SK-N-SH (cell line): ENCODE results near the gene LRRC32. TPM values are rescaled to one million over a fixed set of nuclear protein-coding genes. Genes with fewer than 3 reads are reported as not detected.

Source experiments
- CTCF ChIA-PET: fragments of 300-600, 350-600 bp; formaldehyde crosslinking; extraction: SDS; loops from one replicate; lab custom pipeline; 2021; lab: Yijun Ruan, JAX
- POLR2A ChIA-PET: fragments of 350-600 bp; sonication (Branson Sonifier 250); formaldehyde crosslinking; extraction: SDS; loops from one replicate; lab custom pipeline; 2020; ENCODE audit warnings: antibody characterized with exemption, inconsistent platforms; lab: Yijun Ruan, JAX
- DNase-seq: peaks from one replicate; pipeline ENCODE4 v3.0.0; 2012
- H2AFZ ChIP-seq: fragments of 200-600 bp; sonication (generic); 2 replicates; pipeline ENCODE4 v1.8.1; 2016; ENCODE audit warnings: antibody characterized with exemption, mild to moderate bottlenecking, low read depth
- H3F3A ChIP-seq: fragments of 200-600 bp; sonication (generic); replicated peaks from 2 replicates; pipeline ENCODE3; 2016; ENCODE audit warnings: antibody characterized with exemption, mild to moderate bottlenecking; ENCODE audit not compliant: insufficient read depth
- H3K27ac ChIP-seq, 2 experiments: fragments of 200-500 bp in 1 of 2; fragments of 200-600 bp in 1 of 2; sonication (Bioruptor generic) in 1 of 2; sonication (generic), shearing (Covaris generic) in 1 of 2; 2 replicates each; pipeline versions ENCODE4 v1.5.1 to v1.6.1; 2014 to 2016; ENCODE audit warnings: low read depth in 2 of 2, inconsistent platforms in 1 of 2, low read length in 1 of 2, mild to moderate bottlenecking in 1 of 2, mixed read lengths in 1 of 2
- H3K27me3 ChIP-seq: fragments of 200-600 bp; sonication (generic), shearing (Covaris generic); 2 replicates; pipeline ENCODE4 v1.6.1; 2016; ENCODE audit warnings: mixed run types; ENCODE audit not compliant: insufficient read depth
- H3K36me3 ChIP-seq, 2 experiments: fragments of 200-500 bp in 1 of 2; fragments of 200-600 bp in 1 of 2; sonication (Bioruptor generic) in 1 of 2; sonication (generic) in 1 of 2; replicated peaks in 1 of 2; 2 replicates each; pipeline versions ENCODE3 to v1.5.1; 2014 to 2016; ENCODE audit warnings: low read length in 1 of 2, mild to moderate bottlenecking in 1 of 2; ENCODE audit not compliant: insufficient read depth in 2 of 2, control insufficient read depth in 1 of 2
- H3K4me1 ChIP-seq, 2 experiments: fragments of 200-500 bp in 1 of 2; fragments of 200-600 bp in 1 of 2; sonication (Bioruptor generic) in 1 of 2; sonication (generic), shearing (Covaris generic) in 1 of 2; 2 replicates each; pipeline versions ENCODE4 v1.5.1 to v1.6.1; 2014 to 2016; ENCODE audit warnings: low read depth in 1 of 2, low read length in 1 of 2, mixed run types in 1 of 2; ENCODE audit not compliant: insufficient read depth in 2 of 2, control insufficient read depth in 1 of 2
- H3K4me2 ChIP-seq: fragments of 200-600 bp; sonication (generic), shearing (Covaris generic); 2 replicates; pipeline ENCODE4 v1.6.1; 2017; ENCODE audit warnings: mixed run types
- H3K4me3 ChIP-seq, 2 experiments: fragments of 200-500 bp in 1 of 2; fragments of 200-600 bp in 1 of 2; sonication (Bioruptor generic) in 1 of 2; sonication (generic), shearing (Covaris generic) in 1 of 2; 2 replicates each; pipeline versions ENCODE4 v1.5.1 to v1.8.1; 2014 to 2016; ENCODE audit warnings: low read depth in 2 of 2, inconsistent platforms in 1 of 2, low read length in 1 of 2, mild to moderate bottlenecking in 1 of 2, mixed read lengths in 1 of 2, moderate library complexity in 1 of 2
- H3K79me2 ChIP-seq: fragments of 200-600 bp; sonication (generic); 2 replicates; pipeline ENCODE4 v1.8.1; 2017; ENCODE audit warnings: mild to moderate bottlenecking; ENCODE audit not compliant: insufficient read depth
- H3K9ac ChIP-seq: fragments of 200-600 bp; sonication (generic); 2 replicates; pipeline ENCODE4 v1.6.1; 2017; ENCODE audit warnings: mixed run types
- H3K9me2 ChIP-seq: fragments of 200-600 bp; sonication (generic); 2 replicates; pipeline ENCODE4 v1.6.1; 2017; ENCODE audit warnings: mixed run types
- H3K9me3 ChIP-seq: fragments of 200-600 bp; sonication (generic); 2 replicates; pipeline ENCODE4 v1.6.1; 2017; ENCODE audit warnings: mixed run types, mild to moderate bottlenecking, moderate library complexity
- H4K20me1 ChIP-seq: fragments of 200-600 bp; sonication (generic); 2 replicates; pipeline ENCODE4 v1.6.1; 2017; ENCODE audit warnings: mild to moderate bottlenecking, mixed run types; ENCODE audit not compliant: insufficient read depth
- CHD2 ChIP-seq: fragments of 150-350 bp; IDR thresholded peaks from 2 replicates; pipeline ENCODE4 v1.6.1; 2018; ENCODE audit warnings: low read length; ENCODE audit not compliant: partially characterized antibody
- EP300 ChIP-seq, 2 experiments: IDR thresholded peaks; 2 replicates each; pipeline versions ENCODE4 v1.4.0 to v1.6.1; 2012; ENCODE audit warnings: borderline replicate concordance in 1 of 2, low read depth in 1 of 2, low read length in 1 of 2
- FOSL2 ChIP-seq: IDR thresholded peaks from 2 replicates; pipeline ENCODE4 v1.4.0; 2012; ENCODE audit warnings: low read depth, mild to moderate bottlenecking, moderate library complexity, borderline replicate concordance
- GATA2 ChIP-seq: sonication (generic); formaldehyde crosslinking; IDR thresholded peaks from 2 replicates; pipeline ENCODE4 v1.5.0; 2020; ENCODE audit warnings: mild to moderate bottlenecking, missing genetic modification reagents
- JUND ChIP-seq: IDR thresholded peaks from 2 replicates; pipeline ENCODE4 v1.4.0; 2012
- MXI1 ChIP-seq: IDR thresholded peaks from 2 replicates; pipeline ENCODE4 v1.6.1; 2012; ENCODE audit warnings: mild to moderate bottlenecking, low read depth, low read length, improper control_type of control experiment
- NFIC ChIP-seq: IDR thresholded peaks from 2 replicates; pipeline ENCODE4 v1.4.0; 2012; ENCODE audit warnings: borderline replicate concordance
- RAD21 ChIP-seq: IDR thresholded peaks from 2 replicates; pipeline ENCODE4 v1.6.1; 2012; ENCODE audit warnings: mild to moderate bottlenecking, low read length
- RFX5 ChIP-seq: IDR thresholded peaks from 2 replicates; pipeline ENCODE4 v1.6.1; 2012; ENCODE audit warnings: mild to moderate bottlenecking, improper control_type of control experiment, low read length
- SIN3A ChIP-seq: IDR thresholded peaks from 2 replicates; pipeline ENCODE4 v1.6.1; 2012; ENCODE audit warnings: low read depth, mild to moderate bottlenecking, low read length, moderate library complexity, borderline replicate concordance
- TAF1 ChIP-seq: IDR thresholded peaks from 2 replicates; pipeline ENCODE4 v1.6.1; 2012; ENCODE audit warnings: low read depth, mild to moderate bottlenecking, low read length, moderate library complexity, borderline replicate concordance
- TEAD4 ChIP-seq: IDR thresholded peaks from 2 replicates; pipeline ENCODE4 v1.4.0; 2012; ENCODE audit warnings: mild to moderate bottlenecking, borderline replicate concordance; ENCODE audit not compliant: insufficient read depth
- whole genome bisulfite sequencing: methylation state at CpG from one replicate; pipeline ENCODE4 v1.1.6; 2017; ENCODE audit warnings: low lambda C conversion rate; 5-methylcytosine and 5-hydroxymethylcytosine counted together
- polyA plus RNA-seq, 3 experiments: library from polyadenylated mRNA; depleted of rRNA; stranded (reverse); fragments of >200 nt; gene quantifications; 2 replicates each; pipeline ENCODE4 v1.2.3, GENCODE V29; 2012
- TF ChIP-seq, protein P1 (sequence below): IDR thresholded peaks from 2 replicates; pipeline ENCODE4 v1.6.1; 2012; ENCODE audit warnings: mild to moderate bottlenecking, low read depth, low read length, moderate library complexity
- TF ChIP-seq, protein P2 (sequence below): fragments of 150-350 bp; IDR thresholded peaks from 2 replicates; pipeline ENCODE4 v1.6.1; 2016; ENCODE audit warnings: mild to moderate bottlenecking, low read depth, low read length

Gene LRRC32
- polyA plus RNA-seq, 1 of the 3 experiments (the other 2 are of a cell fraction): 0.43 TPM

DNA sequence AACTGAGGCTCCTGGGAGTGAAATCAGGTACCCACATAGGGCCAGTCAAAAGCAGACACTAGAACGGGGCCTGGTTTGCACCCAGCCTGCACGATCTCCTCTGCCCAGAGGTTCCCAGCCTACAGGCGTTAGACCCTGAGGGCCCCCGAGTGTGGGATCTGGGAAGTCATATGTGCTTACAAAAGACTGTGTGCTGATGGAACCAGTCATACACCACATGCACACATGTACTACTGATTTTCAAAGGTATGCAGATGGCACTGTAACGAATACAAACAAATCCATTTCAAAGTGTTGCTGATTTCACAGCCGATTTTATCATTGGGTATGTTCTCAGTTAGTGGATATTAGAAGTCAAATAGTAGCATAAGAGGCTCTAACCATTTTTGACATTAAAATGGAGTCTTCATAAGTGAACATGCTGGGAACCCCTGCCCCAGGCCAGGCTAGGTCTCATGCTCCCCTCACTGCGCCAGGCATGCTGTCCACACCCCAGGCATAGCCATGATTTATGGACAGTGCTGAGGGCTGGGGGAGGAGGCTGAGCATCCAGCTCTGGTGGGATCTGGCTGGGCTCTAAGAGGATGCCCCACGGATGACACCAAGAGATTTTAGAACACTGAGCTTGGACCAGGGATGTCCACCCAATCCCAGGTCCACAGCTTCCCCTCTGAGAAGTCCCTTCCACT, 38.6 kb upstream of the LRRC32 start:
- ChIA-PET CTCF (interaction anchor here (2.0 to 2.1 kb wide), 2 partner anchors 12 to 209 kb away, joined by 5 to 11 read pairs; no protein-coding TSS in a partner anchor), POLR2A (no interaction called here)
- no peak overlapping the region for H3K4me3 ChIP-seq
- no peaks in the 10 kb centered on the region for H3F3A ChIP-seq
- TF ChIP-seq, protein P1, sequence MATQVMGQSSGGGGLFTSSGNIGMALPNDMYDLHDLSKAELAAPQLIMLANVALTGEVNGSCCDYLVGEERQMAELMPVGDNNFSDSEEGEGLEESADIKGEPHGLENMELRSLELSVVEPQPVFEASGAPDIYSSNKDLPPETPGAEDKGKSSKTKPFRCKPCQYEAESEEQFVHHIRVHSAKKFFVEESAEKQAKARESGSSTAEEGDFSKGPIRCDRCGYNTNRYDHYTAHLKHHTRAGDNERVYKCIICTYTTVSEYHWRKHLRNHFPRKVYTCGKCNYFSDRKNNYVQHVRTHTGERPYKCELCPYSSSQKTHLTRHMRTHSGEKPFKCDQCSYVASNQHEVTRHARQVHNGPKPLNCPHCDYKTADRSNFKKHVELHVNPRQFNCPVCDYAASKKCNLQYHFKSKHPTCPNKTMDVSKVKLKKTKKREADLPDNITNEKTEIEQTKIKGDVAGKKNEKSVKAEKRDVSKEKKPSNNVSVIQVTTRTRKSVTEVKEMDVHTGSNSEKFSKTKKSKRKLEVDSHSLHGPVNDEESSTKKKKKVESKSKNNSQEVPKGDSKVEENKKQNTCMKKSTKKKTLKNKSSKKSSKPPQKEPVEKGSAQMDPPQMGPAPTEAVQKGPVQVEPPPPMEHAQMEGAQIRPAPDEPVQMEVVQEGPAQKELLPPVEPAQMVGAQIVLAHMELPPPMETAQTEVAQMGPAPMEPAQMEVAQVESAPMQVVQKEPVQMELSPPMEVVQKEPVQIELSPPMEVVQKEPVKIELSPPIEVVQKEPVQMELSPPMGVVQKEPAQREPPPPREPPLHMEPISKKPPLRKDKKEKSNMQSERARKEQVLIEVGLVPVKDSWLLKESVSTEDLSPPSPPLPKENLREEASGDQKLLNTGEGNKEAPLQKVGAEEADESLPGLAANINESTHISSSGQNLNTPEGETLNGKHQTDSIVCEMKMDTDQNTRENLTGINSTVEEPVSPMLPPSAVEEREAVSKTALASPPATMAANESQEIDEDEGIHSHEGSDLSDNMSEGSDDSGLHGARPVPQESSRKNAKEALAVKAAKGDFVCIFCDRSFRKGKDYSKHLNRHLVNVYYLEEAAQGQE: no peak
- no peak for TF ChIP-seq MXI1
- no peak for TF ChIP-seq JUND
- no peak for TF ChIP-seq TAF1
- TF ChIP-seq, protein P2, sequence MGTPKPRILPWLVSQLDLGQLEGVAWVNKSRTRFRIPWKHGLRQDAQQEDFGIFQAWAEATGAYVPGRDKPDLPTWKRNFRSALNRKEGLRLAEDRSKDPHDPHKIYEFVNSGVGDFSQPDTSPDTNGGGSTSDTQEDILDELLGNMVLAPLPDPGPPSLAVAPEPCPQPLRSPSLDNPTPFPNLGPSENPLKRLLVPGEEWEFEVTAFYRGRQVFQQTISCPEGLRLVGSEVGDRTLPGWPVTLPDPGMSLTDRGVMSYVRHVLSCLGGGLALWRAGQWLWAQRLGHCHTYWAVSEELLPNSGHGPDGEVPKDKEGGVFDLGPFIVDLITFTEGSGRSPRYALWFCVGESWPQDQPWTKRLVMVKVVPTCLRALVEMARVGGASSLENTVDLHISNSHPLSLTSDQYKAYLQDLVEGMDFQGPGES: no peak
- TF ChIP-seq SIN3A: no peak
- no peak for TF ChIP-seq CHD2
- no peak for TF ChIP-seq TEAD4
- no peak for TF ChIP-seq EP300 (IDR thresholded peaks at IDR 0.05; ENCODE audit: borderline replicate concordance in 1 of 2, low read depth in 1 of 2, low read length in 1 of 2)
- no peak for TF ChIP-seq NFIC
- TF ChIP-seq FOSL2: no peak
- no peaks in the 10 kb centered on the region for H3K9me2 ChIP-seq
- H3K27ac ChIP-seq: no peak overlapping the region
- no peaks in the 10 kb centered on the region for H3K9me3 ChIP-seq
- no peak overlapping the region for H2AFZ ChIP-seq
- H3K9ac ChIP-seq: no peak overlapping the region
- H3K27me3 ChIP-seq: no peaks in the 10 kb centered on the region
- no peak overlapping the region for H3K4me2 ChIP-seq
- H3K36me3 ChIP-seq: no peaks in the 10 kb centered on the region
- 61% methylated on average over 6 of the region's 8 CpGs for WGBS
- no peaks in the 10 kb centered on the region for H3K79me2 ChIP-seq
- no peaks in the 10 kb centered on the region for H4K20me1 ChIP-seq
- no peak for DNase-seq
- H3K4me1 ChIP-seq: no peaks in the 10 kb centered on the region; a peak in 1 of 4 replicates

DNA sequence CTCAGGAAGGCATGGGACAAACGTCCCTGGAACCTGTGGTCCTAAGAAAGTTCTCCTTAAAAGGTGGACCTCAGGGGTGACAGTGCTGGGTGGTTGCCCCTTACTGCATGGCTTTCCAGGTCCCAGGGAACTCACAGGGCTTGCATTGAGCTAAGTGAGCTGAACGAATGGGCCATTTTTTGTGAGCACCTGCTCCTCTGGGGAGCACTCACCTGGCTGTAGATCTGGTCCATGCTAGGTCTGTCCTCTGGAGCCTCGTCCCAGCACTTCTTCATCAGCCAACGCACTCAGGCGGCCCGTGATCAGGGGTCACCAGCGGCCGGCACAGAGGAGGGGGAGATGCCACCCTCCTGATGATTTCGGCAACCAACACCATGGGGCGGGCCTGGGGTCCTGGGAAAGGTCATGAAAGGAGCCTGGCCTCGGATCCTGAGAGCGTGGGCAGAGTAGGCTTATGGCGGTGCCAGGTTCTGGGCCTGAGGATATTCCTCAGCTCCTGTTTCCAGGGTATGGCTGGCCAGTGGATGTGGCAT, 36.8 kb upstream of the LRRC32 start:
- Histone ChIP-seq H3K9me2 (no peaks in the 10 kb centered on the region), H2AFZ (no peak overlapping the region), H3K9me3 (no peaks in the 10 kb centered on the region), H3K27me3 (no peaks in the 10 kb centered on the region), H3K4me3 (no peak overlapping the region), H4K20me1 (no peaks in the 10 kb centered on the region), H3K9ac (no peak overlapping the region), H3K4me1 (no peaks in the 10 kb centered on the region; a peak in 1 of 4 replicates), H3K4me2 (no peak overlapping the region), H3K36me3 (no peaks in the 10 kb centered on the region), H3F3A (no peaks in the 10 kb centered on the region), H3K27ac (no peak overlapping the region), H3K79me2 (no peaks in the 10 kb centered on the region)
- ChIA-PET CTCF (interaction anchor here (1.3 to 2.7 kb wide), 2 partner anchors 14 to 91 kb away, joined by 4 to 15 read pairs; no protein-coding TSS in a partner anchor), POLR2A (no interaction called here)
- DNase-seq: no peak
- WGBS: 73% methylated on average over 12 of the region's 13 CpGs
- TF ChIP-seq, protein P1: no peak
- TF ChIP-seq RFX5 (no peak), GATA2 (CRISPR knock-in tag) (no peak), RAD21 (no peak), CHD2 (no peak)
- TF ChIP-seq, protein P2: no peak
